ENCODE measurements around the gene RYR1.

DNA sequence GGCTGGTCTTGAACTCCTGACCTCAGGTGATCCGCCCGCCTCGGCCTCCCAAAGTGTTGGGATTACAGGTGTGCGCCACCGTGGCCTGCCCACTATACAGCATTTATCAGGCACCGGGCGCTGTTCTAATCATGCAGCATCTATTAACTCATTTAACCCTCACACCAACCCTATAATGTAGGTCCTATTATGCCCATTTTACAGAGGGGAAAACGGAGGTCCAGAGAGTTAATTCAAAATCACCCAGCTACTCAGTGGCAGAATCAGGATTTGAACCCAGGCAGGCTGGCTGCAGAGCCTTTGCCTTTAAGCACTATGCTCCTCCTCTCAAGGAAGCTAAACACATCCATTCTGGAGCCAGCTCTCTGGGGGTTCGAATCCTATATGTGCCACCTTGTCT, 130.0 kb downstream of the RYR1 start:
- TF ChIP-seq, protein P1, sequence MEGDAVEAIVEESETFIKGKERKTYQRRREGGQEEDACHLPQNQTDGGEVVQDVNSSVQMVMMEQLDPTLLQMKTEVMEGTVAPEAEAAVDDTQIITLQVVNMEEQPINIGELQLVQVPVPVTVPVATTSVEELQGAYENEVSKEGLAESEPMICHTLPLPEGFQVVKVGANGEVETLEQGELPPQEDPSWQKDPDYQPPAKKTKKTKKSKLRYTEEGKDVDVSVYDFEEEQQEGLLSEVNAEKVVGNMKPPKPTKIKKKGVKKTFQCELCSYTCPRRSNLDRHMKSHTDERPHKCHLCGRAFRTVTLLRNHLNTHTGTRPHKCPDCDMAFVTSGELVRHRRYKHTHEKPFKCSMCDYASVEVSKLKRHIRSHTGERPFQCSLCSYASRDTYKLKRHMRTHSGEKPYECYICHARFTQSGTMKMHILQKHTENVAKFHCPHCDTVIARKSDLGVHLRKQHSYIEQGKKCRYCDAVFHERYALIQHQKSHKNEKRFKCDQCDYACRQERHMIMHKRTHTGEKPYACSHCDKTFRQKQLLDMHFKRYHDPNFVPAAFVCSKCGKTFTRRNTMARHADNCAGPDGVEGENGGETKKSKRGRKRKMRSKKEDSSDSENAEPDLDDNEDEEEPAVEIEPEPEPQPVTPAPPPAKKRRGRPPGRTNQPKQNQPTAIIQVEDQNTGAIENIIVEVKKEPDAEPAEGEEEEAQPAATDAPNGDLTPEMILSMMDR (IDR thresholded peaks at IDR 0.05), result no peak
- TF ChIP-seq, protein P2, sequence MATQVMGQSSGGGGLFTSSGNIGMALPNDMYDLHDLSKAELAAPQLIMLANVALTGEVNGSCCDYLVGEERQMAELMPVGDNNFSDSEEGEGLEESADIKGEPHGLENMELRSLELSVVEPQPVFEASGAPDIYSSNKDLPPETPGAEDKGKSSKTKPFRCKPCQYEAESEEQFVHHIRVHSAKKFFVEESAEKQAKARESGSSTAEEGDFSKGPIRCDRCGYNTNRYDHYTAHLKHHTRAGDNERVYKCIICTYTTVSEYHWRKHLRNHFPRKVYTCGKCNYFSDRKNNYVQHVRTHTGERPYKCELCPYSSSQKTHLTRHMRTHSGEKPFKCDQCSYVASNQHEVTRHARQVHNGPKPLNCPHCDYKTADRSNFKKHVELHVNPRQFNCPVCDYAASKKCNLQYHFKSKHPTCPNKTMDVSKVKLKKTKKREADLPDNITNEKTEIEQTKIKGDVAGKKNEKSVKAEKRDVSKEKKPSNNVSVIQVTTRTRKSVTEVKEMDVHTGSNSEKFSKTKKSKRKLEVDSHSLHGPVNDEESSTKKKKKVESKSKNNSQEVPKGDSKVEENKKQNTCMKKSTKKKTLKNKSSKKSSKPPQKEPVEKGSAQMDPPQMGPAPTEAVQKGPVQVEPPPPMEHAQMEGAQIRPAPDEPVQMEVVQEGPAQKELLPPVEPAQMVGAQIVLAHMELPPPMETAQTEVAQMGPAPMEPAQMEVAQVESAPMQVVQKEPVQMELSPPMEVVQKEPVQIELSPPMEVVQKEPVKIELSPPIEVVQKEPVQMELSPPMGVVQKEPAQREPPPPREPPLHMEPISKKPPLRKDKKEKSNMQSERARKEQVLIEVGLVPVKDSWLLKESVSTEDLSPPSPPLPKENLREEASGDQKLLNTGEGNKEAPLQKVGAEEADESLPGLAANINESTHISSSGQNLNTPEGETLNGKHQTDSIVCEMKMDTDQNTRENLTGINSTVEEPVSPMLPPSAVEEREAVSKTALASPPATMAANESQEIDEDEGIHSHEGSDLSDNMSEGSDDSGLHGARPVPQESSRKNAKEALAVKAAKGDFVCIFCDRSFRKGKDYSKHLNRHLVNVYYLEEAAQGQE (IDR thresholded peaks at IDR 0.05; ENCODE audit: insufficient read depth in 1 of 2, low read depth in 2 of 2, low read length in 1 of 2), result no peak
